ENCODE measurements around the gene CAMK1D. TPM values are rescaled to one million over a fixed set of nuclear protein-coding genes. Genes with fewer than 3 reads are reported as not detected.

CAMK1D gene
- polyA plus RNA-seq, 1 donor (not counting 4 experiments of a cell fraction or from before 2014, with no cell fraction given) = 0.76 TPM

- Histone ChIP-seq H3K27ac (ENCODE audit: control insufficient read depth, insufficient read depth, low read length) (no peak overlapping the region), H3K4me2 (ENCODE audit: control insufficient read depth, extremely low read depth, insufficient read depth, low read depth, low read length) (no peak overlapping the region), H3K36me3 (ENCODE audit: control insufficient read depth in 2 of 2, extremely low read depth in 1 of 2, insufficient read depth in 2 of 2, low read length in 2 of 2) (no peaks in the 10 kb centered on the region), H4K20me1 (ENCODE audit: control insufficient read depth, extremely low read depth, insufficient read depth, low read length) (no peaks in the 10 kb centered on the region), H3K9me3 (ENCODE audit: control insufficient read depth, low read depth, low read length) (peaks cover 2% of the 10 kb centered on the region), H3K4me1 (ENCODE audit: control insufficient read depth, extremely low read depth, insufficient read depth, low read length) (no peaks in the 10 kb centered on the region), H3K4me3 (ENCODE audit: control insufficient read depth in 2 of 3, extremely low read depth in 1 of 3, insufficient read depth in 2 of 3, low read depth in 1 of 3, low read length in 3 of 3) (no peak overlapping the region), H3K79me2 (ENCODE audit: control insufficient read depth, insufficient read depth, low read length) (no peaks in the 10 kb centered on the region), H3K27me3 (ENCODE audit: control insufficient read depth, extremely low read depth, insufficient read depth, low read length) (no peaks in the 10 kb centered on the region), H2AFZ (ENCODE audit: control insufficient read depth, low read length) (no peak overlapping the region), H3K9ac (ENCODE audit: control insufficient read depth, extremely low read depth, insufficient read depth, low read length) (no peak overlapping the region), H3K9me1 (ENCODE audit: control insufficient read depth, extremely low read depth, insufficient read depth, low read length) (no peaks in the 10 kb centered on the region)
- DNase-seq (ENCODE audit: low read depth, low spot score) = no peak
- TF ChIP-seq CTCF (optimal IDR thresholded peaks at IDR 0.05 in 1 of 3, IDR thresholded peaks at IDR 0.05 in 1 of 3, conservative IDR thresholded peaks at IDR 0.05 in 1 of 3; ENCODE audit: extremely low read depth in 1 of 3, insufficient read depth in 2 of 3, low read length in 3 of 3) (no peak), EZH2 (IDR thresholded peaks at IDR 0.05; ENCODE audit: low read length) (no peak)
- dilution Hi-C loops (cut with MboI; ENCODE audit: extremely low pct_ligation_motif_present, low sequenced_read_pairs) = no loop called here
- FAIRE-seq = no peak
These were observed 230.9 kb downstream of the CAMK1D start for GRCh38 chr10:12579954-12580858.

GRCh38 chr10:12583891-12584595 is 234.7 kb downstream of the CAMK1D start:
- Histone ChIP-seq H2AFZ (ENCODE audit: control insufficient read depth, low read length) (no peak overlapping the region), H3K79me2 (ENCODE audit: control insufficient read depth, insufficient read depth, low read length) (no peaks in the 10 kb centered on the region), H3K9ac (ENCODE audit: control insufficient read depth, extremely low read depth, insufficient read depth, low read length) (no peak overlapping the region), H3K4me2 (ENCODE audit: control insufficient read depth, extremely low read depth, insufficient read depth, low read depth, low read length) (no peak overlapping the region), H4K20me1 (ENCODE audit: control insufficient read depth, extremely low read depth, insufficient read depth, low read length) (no peaks in the 10 kb centered on the region), H3K36me3 (ENCODE audit: control insufficient read depth in 2 of 2, extremely low read depth in 1 of 2, insufficient read depth in 2 of 2, low read length in 2 of 2) (no peaks in the 10 kb centered on the region), H3K27ac (ENCODE audit: control insufficient read depth, insufficient read depth, low read length) (no peak overlapping the region), H3K27me3 (ENCODE audit: control insufficient read depth, extremely low read depth, insufficient read depth, low read length) (no peaks in the 10 kb centered on the region), H3K4me1 (ENCODE audit: control insufficient read depth, extremely low read depth, insufficient read depth, low read length) (peaks cover 26% of the 10 kb centered on the region), H3K4me3 (ENCODE audit: control insufficient read depth in 2 of 3, extremely low read depth in 1 of 3, insufficient read depth in 2 of 3, low read depth in 1 of 3, low read length in 3 of 3) (no peak overlapping the region), H3K9me3 (ENCODE audit: control insufficient read depth, low read depth, low read length) (peaks cover 2% of the 10 kb centered on the region), H3K9me1 (ENCODE audit: control insufficient read depth, extremely low read depth, insufficient read depth, low read length) (no peaks in the 10 kb centered on the region)
- TF ChIP-seq CTCF (optimal IDR thresholded peaks at IDR 0.05 in 1 of 3, IDR thresholded peaks at IDR 0.05 in 1 of 3, conservative IDR thresholded peaks at IDR 0.05 in 1 of 3; ENCODE audit: extremely low read depth in 1 of 3, insufficient read depth in 2 of 3, low read length in 3 of 3) = no peak
- TF ChIP-seq EZH2 (IDR thresholded peaks at IDR 0.05; ENCODE audit: low read length) = no peak
- dilution Hi-C loops (cut with MboI; ENCODE audit: extremely low pct_ligation_motif_present, low sequenced_read_pairs) = no loop called here
- DNase-seq (ENCODE audit: low read depth, low spot score) (no peak), FAIRE-seq (no peak)

Measured in keratinocyte (primary cell).